GM18909 (cell line): ENCODE measurements around the gene MLLT3.

Experiments used
- ATAC-seq: cut with Tn5 transposase; IDR thresholded peaks from one replicate; pipeline ENCODE4 v1.9.1; 2021; ENCODE audit warnings: mild to moderate bottlenecking; ENCODE audit not compliant: unreplicated experiment, poor library complexity

Gene MLLT3

DNA sequence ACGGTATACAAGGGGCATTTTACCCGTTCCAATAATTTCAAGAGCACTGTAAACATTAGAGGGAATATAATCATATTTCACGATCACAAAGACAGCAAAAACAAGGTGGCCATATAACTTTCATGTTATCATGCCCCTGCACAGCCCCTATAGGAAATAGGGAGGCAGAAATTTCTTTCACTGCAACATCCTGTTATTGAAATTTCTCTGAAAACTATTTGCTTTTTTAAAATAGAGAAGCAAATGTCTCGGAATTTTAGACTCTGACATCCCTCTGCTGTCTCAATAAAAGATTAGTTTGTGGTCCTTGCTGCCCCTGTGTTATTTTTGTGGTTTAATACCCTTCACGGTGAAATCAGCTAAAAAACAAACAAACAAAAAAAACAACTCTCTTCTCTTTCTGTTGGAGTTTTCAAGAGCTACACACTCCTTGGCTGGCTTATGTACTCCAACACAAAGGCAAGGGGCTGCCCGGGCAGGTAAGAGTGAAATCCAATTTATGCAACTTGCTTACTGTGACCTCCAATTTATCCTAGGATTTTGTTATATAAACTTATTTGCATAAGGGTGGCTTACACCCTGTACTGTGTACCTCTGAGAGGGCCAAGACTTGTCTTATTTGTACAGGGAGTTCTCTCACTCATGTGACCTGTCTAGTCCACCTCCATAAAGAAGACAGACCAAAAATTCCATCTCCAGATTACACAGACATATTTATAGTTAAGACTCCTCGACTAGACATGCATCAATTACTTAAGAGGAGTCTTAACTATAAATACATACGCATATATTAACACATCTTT lies 223.6 kb downstream of the MLLT3 start:
- ATAC-seq: no peak

DNA sequence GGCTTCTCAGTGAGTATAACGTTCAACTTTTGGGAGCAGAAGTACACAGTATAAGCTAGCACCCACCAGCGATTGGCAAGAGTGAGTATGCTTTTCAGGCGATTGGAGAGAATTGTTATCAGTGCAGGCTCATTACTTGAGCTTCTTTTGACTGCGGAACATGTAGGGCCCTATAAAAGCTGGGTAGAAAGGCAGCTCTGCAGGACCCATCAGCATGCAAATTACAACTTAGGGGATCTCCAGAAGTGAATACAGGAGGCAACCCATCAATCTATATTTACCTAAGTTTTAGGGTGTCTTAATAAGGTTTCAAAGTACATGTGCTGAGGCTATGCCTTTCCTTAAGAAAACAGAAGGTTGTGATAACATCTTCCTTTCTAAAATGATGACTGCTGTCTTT lies 225.0 kb downstream of the MLLT3 start:
- peak; percentile 58 for ATAC-seq

DNA sequence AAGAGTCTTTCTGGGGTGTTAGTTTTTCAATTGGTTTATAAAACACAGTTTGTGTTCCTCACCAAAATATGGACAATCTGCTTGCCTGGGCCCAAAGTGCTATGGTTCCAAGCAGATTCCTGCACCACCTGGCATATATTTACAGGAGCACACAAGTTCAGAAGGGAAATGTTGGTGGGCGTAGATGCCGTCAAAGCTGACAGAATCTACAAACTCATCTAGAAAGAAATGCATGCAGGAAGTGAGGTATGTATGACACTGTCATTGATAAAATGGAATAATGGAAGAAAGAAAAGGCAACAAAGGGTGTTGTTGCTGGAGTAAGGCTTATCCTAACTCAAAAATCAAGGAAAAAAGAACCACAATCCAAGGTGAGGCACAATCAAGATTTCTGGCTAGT lies 225.8 kb downstream of the MLLT3 start:
- ATAC-seq: no peak

DNA sequence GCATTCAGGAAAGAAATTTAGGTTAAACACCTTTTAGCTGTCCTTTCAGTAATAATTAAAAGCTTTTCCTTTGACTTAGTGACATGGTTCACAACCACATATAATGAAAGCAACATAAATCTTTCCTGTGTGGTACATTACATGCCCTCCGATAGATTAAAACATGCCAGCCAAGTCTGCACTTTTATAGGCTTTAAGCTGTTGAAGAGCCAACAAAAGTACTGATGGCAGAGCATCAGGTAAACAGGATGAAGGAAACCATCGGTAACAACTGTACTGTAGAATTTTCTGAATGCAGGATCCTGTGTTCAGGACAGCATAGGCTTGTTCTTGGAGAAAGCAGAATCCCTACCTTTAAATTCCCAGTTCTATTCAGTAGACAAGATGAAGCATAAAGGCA lies 226.6 kb downstream of the MLLT3 start:
- no peak for ATAC-seq

DNA sequence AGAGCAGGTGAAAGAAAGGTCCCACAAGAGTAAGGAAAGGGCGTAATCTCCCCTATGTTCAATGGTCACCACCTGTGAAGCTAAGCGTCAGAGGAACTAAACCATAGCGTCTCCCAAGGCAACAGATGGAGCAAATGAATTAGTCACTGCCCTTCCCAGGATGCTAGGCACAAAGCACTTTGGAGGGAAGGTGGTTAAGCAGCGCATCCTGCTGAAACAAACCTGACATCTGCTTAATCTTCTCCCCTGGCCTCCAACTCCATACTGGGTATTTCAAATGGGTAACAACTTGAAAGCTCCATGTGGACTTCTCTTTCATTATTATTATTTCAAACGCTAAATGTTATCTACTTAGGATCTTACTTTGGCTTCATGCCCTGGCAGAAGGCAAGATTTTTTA lies 227.3 kb downstream of the MLLT3 start:
- no peak for ATAC-seq

DNA sequence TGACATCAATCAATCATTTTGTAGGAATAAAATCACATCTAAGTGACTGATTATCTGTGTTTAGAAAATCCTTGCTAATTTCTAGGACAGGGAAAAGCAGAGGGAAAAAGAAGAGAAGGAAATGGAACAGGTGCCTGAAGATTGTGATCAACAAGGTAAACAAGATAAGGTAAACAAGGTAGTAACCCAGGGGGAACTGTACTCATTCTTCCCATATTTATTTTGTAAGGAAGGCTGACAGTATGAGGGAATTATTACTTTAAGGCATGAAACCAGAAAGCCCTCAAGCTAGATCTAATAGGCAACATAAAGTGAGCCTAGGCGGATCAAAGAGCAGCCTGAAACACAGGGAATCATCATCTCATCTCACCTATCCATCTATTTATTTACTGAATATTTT lies 231.1 kb downstream of the MLLT3 start:
- no peak for ATAC-seq

DNA sequence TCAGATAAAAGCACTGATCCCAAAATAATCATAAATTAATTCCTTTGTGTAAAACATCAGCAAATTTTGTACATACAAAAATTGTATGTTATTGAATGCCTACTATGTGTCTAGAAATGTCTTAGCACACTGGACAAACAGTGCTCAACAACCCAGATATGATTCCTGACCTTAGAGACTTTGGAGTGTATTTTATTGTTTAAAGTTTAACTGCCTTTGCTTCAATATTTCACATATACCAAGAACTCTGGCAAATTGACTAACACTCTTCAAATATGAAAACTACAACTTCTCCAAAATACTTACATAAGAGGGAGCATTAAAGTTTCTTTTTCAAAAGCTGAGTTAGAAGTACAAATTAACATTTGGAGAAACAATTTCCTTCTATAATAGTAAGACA lies 231.9 kb downstream of the MLLT3 start:
- ATAC-seq: no peak

DNA sequence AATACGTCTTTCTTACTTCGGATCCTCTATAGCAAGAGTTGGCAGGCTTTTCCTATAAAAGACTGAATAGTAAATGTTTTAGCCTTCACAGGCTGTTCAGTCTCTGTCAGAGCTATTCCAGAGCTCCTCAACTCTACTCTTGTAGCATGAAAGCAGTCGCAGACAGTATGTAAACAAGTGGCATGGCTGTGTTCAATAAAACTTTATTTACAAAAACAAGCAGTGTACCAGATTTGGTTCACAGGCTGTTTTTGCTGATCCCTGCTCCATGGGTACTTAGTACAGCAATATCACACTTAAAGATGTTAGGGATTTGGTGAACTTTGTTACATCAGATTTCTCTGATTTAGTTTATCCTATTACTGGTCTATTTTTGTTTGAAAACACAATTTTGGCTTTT lies 235.2 kb downstream of the MLLT3 start:
- no peak for ATAC-seq

DNA sequence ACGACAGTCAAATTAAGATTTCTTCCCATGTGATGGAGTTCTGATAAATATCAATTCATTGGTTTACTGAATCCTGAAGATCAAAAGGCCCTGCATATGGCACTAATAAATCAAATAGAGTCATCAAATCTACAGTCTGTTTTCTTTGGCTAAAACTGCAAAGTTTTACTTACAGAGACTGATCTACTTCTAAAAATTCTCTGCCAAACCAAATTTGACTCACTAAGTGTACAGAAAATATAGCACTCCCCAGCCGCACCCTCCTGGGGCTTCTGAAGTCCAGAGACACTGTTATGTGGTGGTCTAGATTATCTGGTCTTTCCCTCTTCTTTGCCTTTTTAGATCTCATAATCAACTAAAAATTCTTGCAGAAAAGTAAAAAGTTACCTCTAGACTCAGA lies 237.7 kb downstream of the MLLT3 start:
- ATAC-seq: no peak

DNA sequence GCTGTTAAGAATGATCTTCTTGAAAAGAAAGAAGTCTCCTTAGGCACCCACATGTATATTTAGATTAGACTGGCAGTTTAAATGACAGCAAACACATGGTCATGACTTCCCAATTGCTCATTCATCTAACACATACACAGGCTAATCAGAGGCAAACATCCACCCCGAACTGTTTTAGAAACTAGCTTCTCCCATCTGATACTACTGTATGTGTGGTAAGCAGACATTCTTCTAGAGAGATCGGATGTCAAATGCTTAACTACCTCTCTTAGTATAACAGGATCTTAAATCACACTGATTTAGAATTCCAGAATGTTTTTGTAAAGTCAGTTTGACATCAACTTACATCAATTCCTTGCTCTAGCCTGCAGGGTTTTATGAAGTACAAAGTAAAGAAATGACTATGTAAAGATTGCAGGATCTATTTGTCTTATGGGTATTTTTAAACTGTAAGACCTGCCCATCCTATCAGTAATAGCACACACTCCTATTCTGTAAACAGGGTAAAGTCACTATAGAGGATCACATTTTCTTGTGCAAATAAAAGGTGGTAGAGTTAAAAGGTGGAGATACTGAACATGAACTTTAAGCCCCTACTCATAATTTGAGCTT lies 239.7 kb downstream of the MLLT3 start:
- ATAC-seq: peak; percentile 75

DNA sequence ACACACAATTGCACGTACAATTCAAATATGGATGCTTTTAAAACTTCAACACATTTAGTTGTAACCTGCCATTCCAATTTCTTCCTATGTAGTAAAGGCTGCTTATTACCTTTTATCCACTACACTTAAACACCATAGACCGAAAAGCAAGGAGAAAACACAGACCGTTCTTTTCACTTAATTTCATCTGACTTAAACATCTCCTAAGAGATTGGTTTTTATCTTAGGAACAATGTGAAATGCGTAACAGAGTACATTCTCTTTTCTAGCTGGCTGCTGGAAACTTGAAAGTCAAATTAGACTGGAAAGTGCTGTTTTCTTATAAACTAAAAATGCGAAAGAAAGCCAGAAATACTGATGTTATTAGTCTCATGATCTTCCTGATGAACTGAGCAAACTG lies 241.8 kb downstream of the MLLT3 start:
- ATAC-seq: no peak

DNA sequence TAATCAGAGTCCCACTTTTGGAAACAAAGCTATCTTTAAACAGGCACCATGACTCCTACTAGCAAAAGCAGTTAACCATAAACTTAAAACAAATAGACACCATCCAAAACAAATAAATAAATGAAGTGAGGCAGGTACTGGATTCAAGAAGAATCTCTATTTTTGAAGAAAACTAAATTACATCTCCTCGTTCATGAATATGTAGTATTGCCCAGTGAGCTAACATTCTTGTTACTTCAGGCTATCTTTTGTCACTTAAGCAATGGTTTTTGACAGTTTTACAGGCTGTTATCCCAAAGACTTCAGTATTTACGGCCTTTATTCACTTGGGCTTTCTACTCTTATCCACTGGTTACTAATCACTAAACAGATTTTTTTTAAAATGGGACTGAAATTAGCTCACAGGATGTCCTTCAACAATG lies 242.5 kb downstream of the MLLT3 start:
- ATAC-seq: no peak

DNA sequence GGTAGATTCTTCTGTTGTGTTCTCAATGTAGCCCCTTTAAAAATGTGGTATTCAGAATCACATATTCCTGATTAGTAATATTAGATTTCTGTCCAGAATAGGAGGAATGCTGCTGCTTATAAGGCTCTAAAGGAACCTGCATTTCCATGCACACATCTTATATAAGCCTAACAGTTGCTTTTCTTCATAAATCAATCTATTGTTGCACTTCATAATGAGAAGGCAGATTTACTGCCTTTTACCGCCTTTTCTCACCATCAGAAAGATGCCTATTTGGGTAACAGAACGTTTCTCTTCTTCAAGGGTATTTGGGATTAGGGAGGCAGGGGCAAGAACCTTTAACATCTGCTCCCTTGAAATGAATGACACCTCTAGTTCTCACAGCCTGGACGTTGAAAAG lies 243.4 kb downstream of the MLLT3 start:
- no peak for ATAC-seq

DNA sequence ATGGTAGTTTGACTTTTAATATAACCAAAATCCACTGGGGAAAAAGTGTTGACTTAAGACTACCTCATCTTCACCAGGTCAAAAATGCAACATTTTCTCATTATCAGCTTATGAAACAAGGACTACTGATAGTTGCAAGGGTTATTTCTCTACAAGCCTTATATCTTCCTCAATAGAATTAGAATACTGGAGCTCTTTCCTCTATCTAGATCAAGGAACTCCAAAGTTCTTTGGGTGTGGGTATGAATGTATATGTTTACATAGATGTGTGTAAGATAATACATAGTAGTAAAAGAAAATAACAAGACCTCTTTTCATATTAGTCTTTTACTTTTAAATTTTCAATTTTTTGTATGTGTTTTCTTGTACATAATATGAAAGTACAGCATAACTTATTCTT lies 244.5 kb downstream of the MLLT3 start:
- ATAC-seq: no peak

DNA sequence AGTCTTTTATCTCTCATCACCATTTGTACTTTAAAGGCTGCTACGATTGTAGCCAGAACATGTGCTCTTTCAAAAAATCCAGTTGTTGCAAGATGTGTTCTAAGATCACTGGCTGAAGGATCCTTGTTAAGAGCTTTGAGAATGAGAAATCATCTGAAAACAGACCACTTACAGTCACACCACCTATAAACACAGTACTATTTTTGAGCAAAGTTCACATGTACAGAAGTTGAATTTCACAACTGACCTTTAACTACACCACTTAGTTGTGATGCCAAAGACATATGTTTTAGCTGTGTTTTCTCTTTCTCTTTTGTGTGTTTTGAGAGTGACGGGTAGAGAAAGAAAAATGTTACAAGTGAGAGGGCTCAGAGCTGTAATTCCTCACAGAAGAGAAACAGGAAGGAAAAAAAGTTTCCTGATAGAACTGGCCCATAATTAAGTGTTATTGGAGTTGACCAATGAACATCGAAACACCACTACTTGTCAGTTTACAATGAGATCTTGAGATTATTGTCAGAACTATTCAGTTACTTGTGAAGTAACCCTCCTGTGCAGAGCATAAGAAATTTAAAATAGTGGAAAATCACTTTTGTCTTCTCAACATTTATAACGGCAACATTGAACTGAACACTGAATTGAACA lies 245.4 kb downstream of the MLLT3 start:
- ATAC-seq: no peak

DNA sequence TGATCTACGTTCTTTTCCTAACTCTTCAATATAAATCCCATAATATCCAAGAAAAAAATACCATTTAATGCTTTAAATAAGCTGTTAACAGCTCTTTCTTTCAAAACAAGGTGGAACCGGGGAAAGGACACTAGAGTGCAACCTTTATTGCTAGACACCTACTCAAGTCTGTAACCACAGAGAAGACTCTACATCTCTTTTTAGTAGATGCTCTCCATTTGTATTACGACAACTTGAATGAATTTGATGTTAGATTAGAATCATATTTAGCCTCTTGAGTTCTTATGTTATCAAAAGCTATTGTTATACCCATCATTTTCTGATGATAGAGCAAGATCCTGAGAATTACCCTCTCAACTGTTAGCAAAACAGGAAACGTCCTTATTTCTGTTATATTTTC lies 246.3 kb downstream of the MLLT3 start:
- no peak for ATAC-seq

DNA sequence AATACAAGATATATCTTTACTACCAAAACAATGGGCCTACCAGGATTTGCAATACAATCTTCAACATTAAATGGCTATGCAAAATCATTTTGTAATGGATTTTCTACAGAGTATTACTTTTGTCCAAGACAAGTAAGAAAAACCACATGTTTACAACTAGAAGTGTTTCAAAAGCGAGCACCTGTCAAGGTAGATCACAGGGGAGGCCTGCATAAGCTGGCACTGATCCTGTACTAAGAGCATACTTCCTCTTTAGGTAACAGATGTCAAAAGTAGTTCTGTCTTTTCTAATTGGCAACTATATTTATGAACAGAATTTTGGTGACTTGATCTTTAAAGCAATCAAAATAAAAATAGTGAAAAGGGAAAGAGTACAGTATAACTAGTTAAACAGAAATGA lies 249.0 kb downstream of the MLLT3 start:
- ATAC-seq: no peak

DNA sequence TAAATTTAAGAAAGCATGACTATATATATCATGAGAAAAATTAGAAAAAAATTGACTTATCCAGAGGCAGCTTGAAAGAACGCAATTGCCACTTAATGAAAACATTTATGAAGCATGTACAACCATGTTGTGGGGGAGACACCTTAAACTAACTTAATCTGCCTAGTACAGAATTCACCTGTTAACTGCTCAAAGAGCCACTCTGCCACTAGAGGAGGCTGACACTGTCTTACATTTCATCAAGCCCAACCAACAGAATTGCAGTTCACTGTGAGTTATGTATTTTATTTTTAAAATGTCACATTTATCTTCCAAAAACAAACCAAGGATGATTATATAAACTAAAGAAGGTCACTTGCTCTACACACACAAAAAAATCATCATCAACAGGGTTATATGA lies 252.9 kb downstream of the MLLT3 start:
- no peak for ATAC-seq

DNA sequence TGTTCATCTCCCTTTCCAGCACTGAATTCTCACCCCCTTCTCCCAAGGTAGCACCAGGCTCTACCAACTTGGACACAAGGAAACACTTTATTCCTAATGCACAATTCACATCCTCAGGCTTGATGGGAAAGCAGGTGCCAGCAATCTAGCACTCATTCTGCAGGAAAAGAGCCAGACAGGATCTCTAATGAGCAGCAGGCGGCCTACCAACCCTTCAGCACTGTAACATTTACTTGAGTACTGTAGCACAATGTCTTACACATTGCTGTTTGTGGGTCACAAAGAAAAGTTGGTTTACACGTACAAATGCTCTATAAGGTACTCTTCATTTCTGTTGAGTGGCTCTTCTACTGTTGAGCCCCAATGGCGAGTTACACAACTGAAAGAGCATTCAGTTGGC lies 254.4 kb downstream of the MLLT3 start:
- no peak for ATAC-seq

DNA sequence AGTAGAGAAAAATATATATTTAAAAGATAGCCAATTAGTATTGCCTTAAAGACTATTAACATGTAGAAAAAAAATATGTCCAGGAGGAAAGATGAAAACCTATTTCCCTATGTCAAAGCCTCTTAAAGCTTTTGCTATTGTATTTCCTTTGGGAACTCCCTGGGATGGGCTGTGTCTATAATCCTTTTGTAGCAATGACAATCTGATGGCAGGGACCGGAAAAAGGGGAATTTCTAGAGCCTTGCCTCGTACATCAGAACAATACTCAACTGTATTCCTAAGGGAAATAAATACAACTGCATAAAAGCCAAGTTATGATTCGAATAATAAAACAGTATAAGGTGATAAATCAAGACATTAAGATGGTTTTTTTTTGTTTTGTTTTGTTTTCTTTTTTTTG lies 257.3 kb downstream of the MLLT3 start:
- no peak for ATAC-seq

DNA sequence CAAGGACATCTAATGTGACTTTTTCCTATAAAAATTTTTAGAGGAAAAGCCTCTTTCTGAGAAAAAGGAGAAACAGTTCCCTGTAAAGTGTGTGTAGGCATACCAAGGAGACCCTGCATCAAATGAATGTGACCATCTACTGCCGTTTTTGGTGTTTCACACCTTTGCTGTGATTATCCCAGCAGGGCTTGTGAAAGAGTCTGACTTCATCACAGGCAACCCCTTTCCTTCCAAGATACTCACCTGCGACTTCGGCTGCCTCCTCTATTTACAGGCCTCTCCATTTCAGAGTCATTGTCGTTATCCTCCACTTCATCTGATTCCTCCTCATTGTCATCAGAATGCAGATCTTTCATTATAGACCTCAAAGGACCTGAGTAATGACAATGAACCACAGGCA lies 259.1 kb downstream of the MLLT3 start:
- no peak for ATAC-seq
